Measurements from ENCODE around the gene VRK3. TPM values are rescaled to one million over a fixed set of nuclear protein-coding genes. Genes with fewer than 3 reads are reported as not detected.
"Not testable (repeated sequence)": the region's sequence is repeated elsewhere in the genome, so short reads cannot be mapped to it uniquely, and the experiment has no call there.

Gene VRK3
- total RNA-seq, 1 donor from 2014 or later, result 39.5 TPM

DNA sequence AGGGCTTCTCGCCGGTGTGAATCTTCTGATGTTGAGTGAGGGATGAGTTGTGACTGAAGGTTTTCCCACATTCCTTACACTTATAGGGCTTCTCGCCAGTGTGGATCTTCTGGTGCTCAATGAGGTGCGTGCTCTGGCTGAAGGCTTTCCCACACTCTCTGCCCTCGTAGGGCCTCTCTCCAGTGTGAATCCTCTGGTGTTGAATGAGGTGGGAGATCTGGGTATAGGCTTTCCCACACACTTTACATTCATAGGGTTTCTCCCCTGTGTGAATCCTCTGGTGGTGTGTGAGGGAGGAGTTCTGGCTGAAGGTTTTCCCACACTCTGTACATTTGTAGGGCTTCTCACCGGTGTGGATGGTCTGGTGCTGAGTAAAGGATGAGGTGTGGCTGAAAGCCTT is 33.9 kb upstream of the VRK3 start:
- TF ChIP-seq, protein P1, sequence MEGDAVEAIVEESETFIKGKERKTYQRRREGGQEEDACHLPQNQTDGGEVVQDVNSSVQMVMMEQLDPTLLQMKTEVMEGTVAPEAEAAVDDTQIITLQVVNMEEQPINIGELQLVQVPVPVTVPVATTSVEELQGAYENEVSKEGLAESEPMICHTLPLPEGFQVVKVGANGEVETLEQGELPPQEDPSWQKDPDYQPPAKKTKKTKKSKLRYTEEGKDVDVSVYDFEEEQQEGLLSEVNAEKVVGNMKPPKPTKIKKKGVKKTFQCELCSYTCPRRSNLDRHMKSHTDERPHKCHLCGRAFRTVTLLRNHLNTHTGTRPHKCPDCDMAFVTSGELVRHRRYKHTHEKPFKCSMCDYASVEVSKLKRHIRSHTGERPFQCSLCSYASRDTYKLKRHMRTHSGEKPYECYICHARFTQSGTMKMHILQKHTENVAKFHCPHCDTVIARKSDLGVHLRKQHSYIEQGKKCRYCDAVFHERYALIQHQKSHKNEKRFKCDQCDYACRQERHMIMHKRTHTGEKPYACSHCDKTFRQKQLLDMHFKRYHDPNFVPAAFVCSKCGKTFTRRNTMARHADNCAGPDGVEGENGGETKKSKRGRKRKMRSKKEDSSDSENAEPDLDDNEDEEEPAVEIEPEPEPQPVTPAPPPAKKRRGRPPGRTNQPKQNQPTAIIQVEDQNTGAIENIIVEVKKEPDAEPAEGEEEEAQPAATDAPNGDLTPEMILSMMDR (IDR thresholded peaks at IDR 0.05), result no peak
- intact Hi-C loops (cut with DNase I), result no loop called here
- ATAC-seq, result no peak

DNA sequence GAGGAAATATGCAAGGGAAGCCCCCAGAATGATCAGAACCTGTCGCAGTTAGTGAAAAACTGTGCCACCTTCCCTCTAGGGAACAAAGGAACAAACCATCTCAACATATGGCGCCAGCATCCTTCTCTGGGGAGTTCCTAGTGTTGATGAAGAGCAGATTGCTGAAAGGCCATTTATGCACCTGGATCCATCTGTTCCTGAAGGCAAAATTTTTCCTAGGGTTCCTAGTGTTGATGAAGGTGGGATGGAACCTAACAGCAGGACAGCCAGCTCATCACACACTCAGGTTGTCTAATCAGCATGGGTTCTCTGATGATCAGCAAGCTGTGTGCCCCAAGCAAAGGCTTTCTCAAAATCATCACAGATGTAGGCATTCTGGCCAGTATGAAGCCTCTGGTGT is 33.3 kb upstream of the VRK3 start:
- H3K4me3 ChIP-seq, result no peak overlapping the region
- no peak for ATAC-seq
- TF ChIP-seq, protein P1 (IDR thresholded peaks at IDR 0.05), result no peak

More for the DNA sequence above, 33.9 kb upstream of the VRK3 start:
- H3K27ac ChIP-seq, result no peak overlapping the region
- no peaks in the 10 kb centered on the region for H3K27me3 ChIP-seq
- H3K4me1 ChIP-seq, result no peaks in the 10 kb centered on the region
- H3K36me3 ChIP-seq, result no peaks in the 10 kb centered on the region
- no peak for DNase-seq
- no peak overlapping the region for H3K4me3 ChIP-seq
- H3K9me3 ChIP-seq, result peaks cover 14% of the 10 kb centered on the region

DNA sequence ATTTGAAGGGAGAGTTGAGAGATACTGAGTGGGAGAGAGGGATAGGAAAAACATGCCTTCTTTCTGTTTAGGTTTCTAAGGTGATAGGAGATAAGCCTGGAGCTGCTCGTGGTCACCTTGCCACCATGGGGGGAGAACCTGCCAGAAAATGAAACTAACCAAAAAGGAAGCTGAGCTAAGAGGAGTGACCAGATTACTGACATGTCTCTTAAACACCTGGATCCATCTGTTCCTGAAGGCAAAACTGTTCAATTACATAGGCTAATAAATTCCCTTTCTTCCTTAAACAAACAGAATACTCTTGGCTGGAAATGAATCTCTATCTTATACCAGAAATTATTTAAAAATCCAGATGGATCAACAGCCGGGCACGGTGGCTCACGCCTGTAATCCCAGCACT is 27.9 kb upstream of the VRK3 start:
- DNase-seq, result no peak
- H3K9me3 ChIP-seq, result peaks cover under 1% of the 10 kb centered on the region
- no peaks in the 10 kb centered on the region for H3K27me3 ChIP-seq
- no peak for ATAC-seq
- peaks cover 11% of the 10 kb centered on the region for H3K4me1 ChIP-seq
- TF ChIP-seq, protein P1 (IDR thresholded peaks at IDR 0.05), result no peak
- intact Hi-C loops (cut with DNase I), result no loop called here
- H3K36me3 ChIP-seq, result no peaks in the 10 kb centered on the region
- no peak overlapping the region for H3K27ac ChIP-seq
- H3K4me3 ChIP-seq, result no peak overlapping the region

More for the DNA sequence above, 33.3 kb upstream of the VRK3 start:
- Histone ChIP-seq H3K4me1 (no peaks in the 10 kb centered on the region), H3K27me3 (no peaks in the 10 kb centered on the region), H3K9me3 (peaks cover 14% of the 10 kb centered on the region), H3K27ac (no peak overlapping the region), H3K36me3 (no peaks in the 10 kb centered on the region)
- DNase-seq, result no peak
- intact Hi-C loops (cut with DNase I), result no loop called here

DNA sequence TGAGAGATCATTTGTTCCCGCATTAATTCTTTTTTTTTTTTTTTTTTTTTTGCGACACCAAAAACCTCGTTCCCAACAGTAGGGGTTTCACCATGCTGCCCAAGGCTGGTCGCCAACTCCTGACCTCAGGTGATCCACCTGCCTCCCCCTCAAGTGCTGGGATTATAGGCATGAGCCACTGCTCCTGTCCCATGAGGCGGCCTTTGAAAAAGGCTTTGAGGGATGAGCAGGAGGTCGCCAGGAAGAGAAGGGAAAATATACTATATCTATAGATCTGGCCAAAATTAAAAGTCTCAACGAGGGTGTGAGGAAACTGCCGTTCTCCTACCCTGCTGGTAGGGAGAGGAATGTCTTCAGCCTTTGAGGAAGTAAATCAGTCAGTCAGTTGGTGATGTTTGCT is 26.8 kb upstream of the VRK3 start:
- no peaks in the 10 kb centered on the region for H3K27me3 ChIP-seq
- peaks cover 11% of the 10 kb centered on the region for H3K4me1 ChIP-seq
- no peak overlapping the region for H3K27ac ChIP-seq
- no peak overlapping the region for H3K4me3 ChIP-seq
- no peaks in the 10 kb centered on the region for H3K36me3 ChIP-seq
- no peak for DNase-seq
- TF ChIP-seq, protein P1 (IDR thresholded peaks at IDR 0.05), result no peak
- intact Hi-C loops (cut with DNase I), result no loop called here
- H3K9me3 ChIP-seq, result no peaks in the 10 kb centered on the region
- no peak for ATAC-seq

DNA sequence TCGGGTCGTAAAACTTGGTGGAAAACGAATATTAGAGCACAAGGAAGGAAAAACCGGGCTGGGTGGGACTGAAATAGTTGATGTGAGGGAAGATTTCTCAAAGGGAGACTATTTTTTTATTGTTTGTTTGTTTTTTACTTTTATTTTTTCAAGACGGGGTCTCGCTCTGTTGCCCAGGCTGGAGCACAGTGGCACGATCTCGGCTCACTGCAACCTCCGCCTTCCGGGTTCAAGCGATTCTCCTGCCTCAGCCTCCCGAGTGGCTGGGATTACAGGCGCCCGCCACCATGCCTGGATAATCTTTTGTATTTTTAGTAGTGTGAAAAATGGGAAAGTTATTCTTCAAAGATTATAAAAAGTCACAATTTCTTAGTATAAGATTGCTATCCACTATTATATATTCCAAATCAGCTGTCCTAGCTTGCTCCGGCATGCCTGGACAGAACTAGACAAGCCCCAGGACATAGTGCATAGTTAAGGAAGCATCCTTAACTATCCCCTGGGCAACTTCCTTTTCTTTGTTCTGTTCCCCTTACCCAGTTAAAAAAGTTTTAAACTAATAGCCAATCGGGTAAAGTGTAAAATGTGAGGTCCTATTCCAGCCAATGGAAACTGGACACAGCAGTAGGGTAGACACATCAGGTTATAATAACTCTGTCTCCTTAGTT is 26.2 kb upstream of the VRK3 start:
- ATAC-seq; intact Hi-C loops (cut with DNase I); H3K27ac ChIP-seq; H3K36me3 ChIP-seq; H3K27me3 ChIP-seq; H3K9me3 ChIP-seq; DNase-seq: not testable (repeated sequence)
- peaks cover 11% of the 10 kb centered on the region for H3K4me1 ChIP-seq
- peak overlapping the region; percentile 49 for H3K4me3 ChIP-seq

DNA sequence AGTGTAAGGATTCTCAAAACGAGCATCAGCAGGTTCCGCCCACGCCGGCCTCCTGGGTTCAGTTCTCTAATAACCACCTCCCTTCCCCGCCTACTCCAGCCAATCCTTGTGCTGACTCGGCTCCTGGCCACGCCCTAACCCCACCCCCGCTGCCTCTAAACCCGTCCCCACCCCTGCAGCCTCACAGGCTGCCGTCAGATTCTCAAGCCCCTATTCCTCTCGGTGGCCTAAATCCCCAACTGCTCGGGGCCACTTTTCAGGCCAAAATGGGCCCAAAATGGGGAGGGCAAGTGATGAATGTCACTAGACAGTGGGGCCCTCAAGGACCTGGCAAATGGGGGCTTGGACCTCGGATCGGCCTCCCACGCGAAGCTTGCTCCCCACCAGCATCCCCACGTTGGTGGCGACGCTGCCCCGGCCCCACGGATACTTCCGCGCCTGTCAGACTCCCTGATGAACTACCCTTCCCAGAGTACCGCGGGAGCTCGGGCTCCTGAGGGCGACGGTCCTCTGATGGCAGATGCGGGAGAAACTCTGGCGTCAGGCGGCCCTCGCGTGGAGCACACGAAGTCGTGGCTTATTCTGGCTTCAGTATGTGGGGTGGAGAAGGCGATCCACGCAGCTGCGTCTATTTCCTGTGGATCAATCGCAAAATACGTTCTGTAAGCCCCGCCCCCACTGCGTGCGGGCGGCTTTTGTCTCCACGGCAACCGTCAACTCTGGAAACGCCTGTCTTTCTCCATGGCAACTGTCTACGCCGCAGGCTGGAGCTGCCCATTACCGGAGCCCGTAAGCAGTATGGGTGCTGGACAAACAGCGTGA is 25.4 kb upstream of the VRK3 start:
- H3K27ac ChIP-seq, result no peak overlapping the region
- DNase-seq (peak; percentile 91), ATAC-seq (peak; percentile 94)
- H3K4me1 ChIP-seq, result peaks cover 11% of the 10 kb centered on the region
- H3K9me3 ChIP-seq, result no peaks in the 10 kb centered on the region
- H3K36me3 ChIP-seq, result peaks cover 7% of the 10 kb centered on the region
- H3K27me3 ChIP-seq, result no peaks in the 10 kb centered on the region
- peak overlapping the region; percentile 49 for H3K4me3 ChIP-seq
- TF ChIP-seq, protein P1 (IDR thresholded peaks at IDR 0.05), result no peak
- intact Hi-C loops (cut with DNase I), result no loop called here

Measured in upper lobe of right lung (tissue), 1 donor.